ENCODE data around the gene CHKA.
A peak's percentile ranks its signal among the peaks of the same experiment; 100 is the strongest.

CHKA gene

DNA sequence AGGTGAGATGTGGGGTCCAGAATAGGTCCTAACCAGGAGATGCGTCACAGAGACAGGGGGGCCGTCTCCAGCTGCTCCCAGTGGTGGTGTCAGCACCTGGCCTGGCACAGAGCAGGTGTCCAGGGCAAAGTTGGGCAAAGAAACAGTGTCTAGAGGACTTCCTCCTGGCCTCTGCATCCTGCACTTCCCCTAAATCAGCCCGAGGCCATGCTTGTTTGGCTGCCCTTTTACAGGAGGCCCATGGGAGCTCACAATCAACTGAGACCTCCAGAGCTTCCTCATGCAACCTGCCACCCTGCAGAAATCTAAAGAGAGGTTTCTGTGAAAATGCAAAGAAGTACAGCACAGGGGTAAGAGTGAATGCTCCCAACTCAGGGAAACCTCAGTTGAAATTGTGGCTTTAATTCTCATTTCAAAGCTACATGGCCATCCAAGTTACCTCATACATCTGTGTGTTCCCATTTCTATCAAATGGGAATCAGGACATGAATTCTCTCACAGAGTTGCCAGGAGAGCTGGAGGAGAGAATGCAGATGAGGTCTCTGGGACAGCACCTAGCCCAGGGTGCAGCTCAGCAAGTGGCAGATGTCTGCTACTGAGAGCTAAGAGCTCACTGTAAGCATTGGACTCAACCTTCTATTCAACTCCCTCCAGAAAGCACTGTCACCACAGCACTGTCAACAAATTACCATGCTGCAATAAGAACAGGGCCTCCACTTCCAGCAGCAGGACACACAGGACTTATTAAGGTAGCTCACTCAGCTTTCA lies 49.7 kb downstream of the CHKA start:
- DNase-seq = no peak

DNA sequence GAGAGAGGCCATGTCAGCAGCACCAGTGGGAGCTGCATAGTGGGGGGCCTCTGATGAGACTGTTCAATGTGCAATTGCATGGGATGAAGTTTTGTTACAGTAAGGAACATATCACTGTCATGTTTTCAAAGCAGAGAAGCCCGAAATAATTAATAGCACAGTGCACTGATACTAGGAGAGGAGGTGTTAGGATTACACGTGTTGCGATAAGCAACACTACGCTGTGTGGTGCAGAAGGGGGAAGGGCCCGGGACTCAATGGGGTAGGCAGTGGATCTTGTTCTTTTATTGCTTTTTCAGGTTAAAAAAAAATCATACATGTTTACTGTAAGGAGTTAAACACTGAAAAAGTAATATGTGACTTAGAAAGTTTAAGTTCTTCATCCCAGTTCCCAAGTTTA lies 53.2 kb downstream of the CHKA start:
- no peak for DNase-seq

DNA sequence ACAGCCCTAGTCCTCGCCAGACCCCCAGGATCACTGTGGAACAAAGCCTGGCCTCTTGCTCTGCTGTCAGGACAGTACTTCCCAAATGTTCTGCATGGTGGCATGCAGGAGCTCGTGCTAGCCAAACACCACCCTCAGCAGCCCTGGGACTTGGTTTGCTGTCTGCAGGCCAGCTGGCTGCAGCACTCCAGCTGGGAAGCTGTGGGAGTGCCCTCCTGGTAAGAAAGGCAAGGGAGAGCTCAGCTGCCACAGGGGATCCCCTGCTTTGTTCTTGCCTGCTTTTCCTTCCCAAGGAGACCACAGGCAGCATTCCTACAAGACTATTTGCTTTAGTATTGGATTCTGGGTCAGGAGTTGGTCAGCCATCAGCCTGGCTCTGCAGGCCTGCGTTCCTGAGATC lies 54.4 kb downstream of the CHKA start:
- peak in 5 of 14 donors; percentile 20 to 28 (median 23) for DNase-seq

GRCh38 chr11:68065841-68066240 lies 55.3 kb downstream of the CHKA start:
- no peak for DNase-seq

GRCh38 chr11:68064926-68065325 lies 56.3 kb downstream of the CHKA start:
- no peak for DNase-seq

DNA sequence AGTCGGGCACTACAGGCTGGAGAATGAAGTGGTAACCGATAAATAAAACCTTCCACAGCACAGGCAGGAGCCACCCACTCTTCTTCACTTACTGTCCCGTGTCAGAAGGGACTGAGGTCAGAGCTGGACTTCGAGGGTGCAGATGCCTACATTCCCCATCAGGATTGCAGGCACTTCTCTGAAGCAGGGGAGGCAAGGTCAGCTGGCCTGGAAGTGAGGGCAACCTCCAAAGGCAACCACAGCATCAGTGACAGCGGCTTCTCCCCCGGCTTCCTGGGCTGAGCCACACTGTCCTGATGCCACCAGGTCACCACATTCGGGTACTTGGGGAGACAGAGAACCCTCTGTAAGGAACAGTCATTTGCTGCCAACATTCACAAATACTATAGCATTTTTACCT lies 59.7 kb downstream of the CHKA start:
- no peak for DNase-seq

- no peak for DNase-seq
These were observed 63.4 kb downstream of the CHKA start for GRCh38 chr11:68057807-68058206.

- no peak for DNase-seq
These were observed 64.6 kb downstream of the CHKA start for GRCh38 chr11:68056317-68057285.

DNA sequence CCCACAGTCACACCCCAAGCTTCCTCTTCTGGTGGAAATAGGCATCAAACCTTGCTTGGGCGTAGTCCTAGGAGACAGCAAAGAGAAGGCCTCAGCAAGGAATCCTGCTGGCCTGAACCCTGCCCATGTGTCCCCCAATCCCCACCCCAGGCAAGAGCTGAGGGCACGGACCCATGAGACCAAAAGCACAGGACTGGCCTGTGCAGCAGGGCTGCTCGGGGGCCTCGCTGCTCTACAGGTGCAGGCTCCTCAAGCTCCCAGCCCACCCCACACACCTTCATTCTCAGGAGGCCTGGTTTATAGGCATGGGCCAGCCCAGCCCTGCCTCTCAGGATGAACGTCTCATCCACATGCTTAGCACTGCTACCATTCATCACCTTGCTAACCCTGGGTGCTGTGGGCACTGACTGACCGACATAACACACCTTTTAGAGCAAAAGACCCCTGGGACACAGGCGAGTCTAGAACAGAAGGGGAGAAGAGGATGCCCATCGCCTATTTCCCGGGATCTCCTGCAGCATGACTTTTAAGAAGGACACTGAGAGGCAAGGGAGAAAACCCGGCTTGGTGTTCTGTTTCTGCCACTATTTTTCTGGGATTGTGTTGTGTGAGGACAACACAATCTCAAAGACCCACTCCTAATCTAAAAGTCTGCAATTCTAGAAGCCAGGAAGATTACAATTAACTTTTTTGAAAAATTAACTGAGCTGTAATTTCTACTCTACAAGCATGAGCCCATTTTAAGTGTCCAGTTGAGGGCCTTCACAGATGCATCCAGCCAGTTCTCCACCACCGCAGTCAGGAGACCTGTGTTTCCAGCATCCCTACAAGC lies 67.0 kb downstream of the CHKA start:
- DNase-seq = no peak

DNA sequence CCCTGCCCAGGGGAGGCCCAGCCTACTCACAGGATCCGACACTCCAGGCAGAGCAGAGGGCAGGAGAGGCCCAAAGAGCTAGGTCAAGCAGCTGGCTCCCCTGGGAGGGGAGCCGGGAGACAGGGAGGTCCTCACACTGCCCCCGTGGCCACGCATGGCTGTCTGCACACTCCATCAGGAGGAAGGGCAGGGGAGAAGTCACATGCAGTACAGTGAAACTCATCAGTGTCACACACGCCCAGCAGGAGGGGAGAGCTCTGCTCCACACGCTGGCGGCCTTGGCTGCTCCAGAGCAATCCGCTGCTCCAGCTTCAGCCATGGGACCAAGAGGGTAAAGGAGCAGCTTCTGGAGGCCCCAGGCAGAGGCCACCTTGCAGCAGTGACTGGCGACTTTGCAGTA lies 68.1 kb downstream of the CHKA start:
- DNase-seq = no peak

GRCh38 chr11:68052137-68052873 lies 68.9 kb downstream of the CHKA start:
- DNase-seq = no peak

- no peak for DNase-seq
These were observed 69.7 kb downstream of the CHKA start for GRCh38 chr11:68051191-68052136.

DNA sequence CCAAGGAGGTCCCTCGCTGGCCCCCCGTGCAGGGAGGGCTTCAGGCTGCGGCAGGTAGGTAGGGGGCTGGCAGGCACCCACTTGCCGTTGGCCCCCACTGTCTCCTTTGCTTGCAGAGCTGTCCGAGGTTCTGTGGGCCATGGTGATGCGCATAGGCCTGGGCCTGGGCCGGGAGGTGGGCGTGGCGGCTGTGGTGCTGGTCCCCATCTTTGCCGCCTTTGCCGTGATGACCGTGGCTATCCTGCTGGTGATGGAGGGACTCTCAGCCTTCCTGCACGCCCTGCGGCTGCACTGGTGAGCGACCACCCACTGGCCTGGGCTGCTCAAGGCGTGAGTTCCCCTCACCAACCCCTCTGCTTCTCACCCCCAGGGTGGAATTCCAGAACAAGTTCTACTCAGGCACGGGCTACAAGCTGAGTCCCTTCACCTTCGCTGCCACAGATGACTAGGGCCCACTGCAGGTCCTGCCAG lies 70.8 kb downstream of the CHKA start:
- DNase-seq = no peak

- DNase-seq = no peak
These were observed 71.4 kb downstream of the CHKA start for GRCh38 chr11:68049509-68050370.

DNA sequence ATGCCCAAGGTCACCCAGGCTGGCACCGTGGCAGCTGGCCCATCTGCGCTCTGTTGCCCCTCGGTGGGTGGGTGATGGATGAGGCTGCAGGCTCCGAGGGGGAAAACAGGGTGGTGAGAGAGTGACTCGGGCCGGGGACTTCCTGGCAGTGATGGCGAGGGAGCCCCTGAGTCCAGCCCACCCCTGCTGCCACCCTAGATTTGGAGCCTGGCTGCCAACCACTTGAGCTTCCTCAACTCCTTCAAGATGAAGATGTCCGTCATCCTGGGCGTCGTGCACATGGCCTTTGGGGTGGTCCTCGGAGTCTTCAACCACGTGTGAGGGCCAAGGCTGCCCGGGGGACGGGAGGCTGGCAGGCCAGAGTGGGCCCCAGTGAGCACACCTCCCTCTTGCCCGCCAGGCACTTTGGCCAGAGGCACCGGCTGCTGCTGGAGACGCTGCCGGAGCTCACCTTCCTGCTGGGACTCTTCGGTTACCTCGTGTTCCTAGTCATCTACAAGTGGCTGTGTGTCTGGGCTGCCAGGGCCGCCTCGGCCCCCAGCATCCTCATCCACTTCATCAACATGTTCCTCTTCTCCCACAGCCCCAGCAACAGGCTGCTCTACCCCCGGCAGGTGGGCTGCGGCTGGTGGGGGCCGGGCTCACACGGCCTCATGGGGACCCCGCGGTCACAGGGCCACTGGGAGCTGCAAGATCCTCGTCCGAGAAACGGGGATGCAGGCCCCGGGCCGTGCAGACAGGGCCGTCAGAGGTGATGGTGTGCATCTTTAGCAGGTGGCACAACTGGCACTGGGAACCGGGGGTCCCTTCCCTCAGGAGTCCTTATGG lies 72.3 kb downstream of the CHKA start:
- no peak for DNase-seq

GRCh38 chr11:68047437-68048290 lies 73.5 kb downstream of the CHKA start:
- DNase-seq = peak in 1 of 14 donors; percentile 14

- no peak for DNase-seq
These were observed 76.3 kb downstream of the CHKA start for GRCh38 chr11:68044898-68045351.

All from C1 segment of cervical spinal cord (tissue), 14 donors.